A673 (cell line): ENCODE data around the gene PRPSAP2.

Experiments used
- EZH2 ChIP-seq: fragments of 200-600 bp; sonication (generic); IDR thresholded peaks from 2 replicates; pipeline ENCODE4 v1.6.1; 2017; ENCODE audit warnings: borderline replicate concordance, low read depth, mild to moderate bottlenecking, mixed read lengths, antibody characterized with exemption, low read length; ENCODE audit not compliant: poor library complexity, severe bottlenecking
- TF ChIP-seq, protein P1 (sequence below): fragments of 300-800, 200-600 bp; sonication (generic); conservative IDR thresholded peaks from 2 replicates; pipeline ENCODE4 v1.5.1; 2017; ENCODE audit warnings: low read depth, mild to moderate bottlenecking, antibody characterized with exemption, low read length, moderate library complexity, mixed read lengths

- TF ChIP-seq, protein P1, sequence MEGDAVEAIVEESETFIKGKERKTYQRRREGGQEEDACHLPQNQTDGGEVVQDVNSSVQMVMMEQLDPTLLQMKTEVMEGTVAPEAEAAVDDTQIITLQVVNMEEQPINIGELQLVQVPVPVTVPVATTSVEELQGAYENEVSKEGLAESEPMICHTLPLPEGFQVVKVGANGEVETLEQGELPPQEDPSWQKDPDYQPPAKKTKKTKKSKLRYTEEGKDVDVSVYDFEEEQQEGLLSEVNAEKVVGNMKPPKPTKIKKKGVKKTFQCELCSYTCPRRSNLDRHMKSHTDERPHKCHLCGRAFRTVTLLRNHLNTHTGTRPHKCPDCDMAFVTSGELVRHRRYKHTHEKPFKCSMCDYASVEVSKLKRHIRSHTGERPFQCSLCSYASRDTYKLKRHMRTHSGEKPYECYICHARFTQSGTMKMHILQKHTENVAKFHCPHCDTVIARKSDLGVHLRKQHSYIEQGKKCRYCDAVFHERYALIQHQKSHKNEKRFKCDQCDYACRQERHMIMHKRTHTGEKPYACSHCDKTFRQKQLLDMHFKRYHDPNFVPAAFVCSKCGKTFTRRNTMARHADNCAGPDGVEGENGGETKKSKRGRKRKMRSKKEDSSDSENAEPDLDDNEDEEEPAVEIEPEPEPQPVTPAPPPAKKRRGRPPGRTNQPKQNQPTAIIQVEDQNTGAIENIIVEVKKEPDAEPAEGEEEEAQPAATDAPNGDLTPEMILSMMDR, result no peak
- TF ChIP-seq EZH2, result no peak
Measured at GRCh38 chr17:18957831-18958230, 99.9 kb downstream of the PRPSAP2 start.
